NB4 (cell line): ENCODE results near the gene SLC25A17.

Experiments
- MYC ChIP-seq: IDR thresholded peaks from 2 replicates; pipeline ENCODE4 v1.6.1; 2011; ENCODE audit warnings: low read depth, low read length
- POLR2A ChIP-seq: IDR thresholded peaks from 2 replicates; pipeline ENCODE4 v1.6.1; 2011; ENCODE audit warnings: mild to moderate bottlenecking; ENCODE audit not compliant: insufficient read length; ENCODE audit errors: extremely low read depth
- TF ChIP-seq, protein P1 (sequence below): IDR thresholded peaks from one replicate; pipeline ENCODE4 v1.5.1; 2012; ENCODE audit warnings: low read depth, low read length

- TF ChIP-seq, protein P1, sequence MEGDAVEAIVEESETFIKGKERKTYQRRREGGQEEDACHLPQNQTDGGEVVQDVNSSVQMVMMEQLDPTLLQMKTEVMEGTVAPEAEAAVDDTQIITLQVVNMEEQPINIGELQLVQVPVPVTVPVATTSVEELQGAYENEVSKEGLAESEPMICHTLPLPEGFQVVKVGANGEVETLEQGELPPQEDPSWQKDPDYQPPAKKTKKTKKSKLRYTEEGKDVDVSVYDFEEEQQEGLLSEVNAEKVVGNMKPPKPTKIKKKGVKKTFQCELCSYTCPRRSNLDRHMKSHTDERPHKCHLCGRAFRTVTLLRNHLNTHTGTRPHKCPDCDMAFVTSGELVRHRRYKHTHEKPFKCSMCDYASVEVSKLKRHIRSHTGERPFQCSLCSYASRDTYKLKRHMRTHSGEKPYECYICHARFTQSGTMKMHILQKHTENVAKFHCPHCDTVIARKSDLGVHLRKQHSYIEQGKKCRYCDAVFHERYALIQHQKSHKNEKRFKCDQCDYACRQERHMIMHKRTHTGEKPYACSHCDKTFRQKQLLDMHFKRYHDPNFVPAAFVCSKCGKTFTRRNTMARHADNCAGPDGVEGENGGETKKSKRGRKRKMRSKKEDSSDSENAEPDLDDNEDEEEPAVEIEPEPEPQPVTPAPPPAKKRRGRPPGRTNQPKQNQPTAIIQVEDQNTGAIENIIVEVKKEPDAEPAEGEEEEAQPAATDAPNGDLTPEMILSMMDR: no peak
- TF ChIP-seq POLR2A (no peak), MYC (no peak)
Observed at GRCh38 chr22:40844951-40845350, 25.8 kb upstream of the SLC25A17 start.
